Neural progenitor cell (in vitro differentiated cells): ENCODE measurements around the gene TLK2. TPM values are rescaled to one million over a fixed set of nuclear protein-coding genes. Genes with fewer than 3 reads are reported as not detected.
"Not testable (repeated sequence)": the region's sequence is repeated elsewhere in the genome, so short reads cannot be mapped to it uniquely, and the experiment has no call there.

Experiments
- DNase-seq: peaks from one replicate; pipeline ENCODE4 v3.0.0-alpha.2; 2016; ENCODE audit warnings: low spot score
- H2AFZ ChIP-seq: fragments of 200-600 bp; sonication (generic); replicated peaks from 2 replicates; pipeline ENCODE4 v1.6.1; 2016; ENCODE audit warnings: antibody characterized with exemption
- H3F3A ChIP-seq: fragments of 200-600 bp; sonication (generic); 2 replicates; pipeline ENCODE4 v1.6.1; 2016; ENCODE audit warnings: antibody characterized with exemption, low read depth
- H3K27ac ChIP-seq: fragments of 200-600 bp; sonication (generic); 2 replicates; pipeline ENCODE4 v1.5.1; 2016; ENCODE audit warnings: mild to moderate bottlenecking
- H3K27me3 ChIP-seq: fragments of 200-600 bp; sonication (generic); 2 replicates; pipeline ENCODE4 v1.6.1; 2016; ENCODE audit warnings: mild to moderate bottlenecking, moderate library complexity
- H3K36me3 ChIP-seq: fragments of 200-600 bp; sonication (generic); 2 replicates; pipeline ENCODE4 v1.5.1; 2016
- H3K4me1 ChIP-seq: fragments of 200-600 bp; sonication (generic); 2 replicates; pipeline ENCODE4 v1.6.1; 2016; ENCODE audit warnings: mixed run types
- H3K4me2 ChIP-seq: fragments of 200-600 bp; sonication (generic); 2 replicates; pipeline ENCODE4 v1.6.1; 2016
- H3K4me3 ChIP-seq: fragments of 200-600 bp; sonication (generic); 2 replicates; pipeline ENCODE4 v1.5.1; 2016
- H3K79me2 ChIP-seq: fragments of 200-600 bp; sonication (generic); 2 replicates; pipeline ENCODE4 v1.6.1; 2016; ENCODE audit warnings: low read depth
- H3K9ac ChIP-seq: fragments of 200-600 bp; sonication (generic); 2 replicates; pipeline ENCODE4 v1.6.1; 2016
- H3K9me3 ChIP-seq: fragments of 200-600 bp; sonication (generic); 2 replicates; pipeline ENCODE4 v1.5.1; 2016; ENCODE audit warnings: low read depth
- H4K20me1 ChIP-seq: fragments of 200-600 bp; sonication (generic); 2 replicates; pipeline ENCODE4 v1.6.1; 2016; ENCODE audit warnings: low read depth
- H3K27ac Mint-ChIP-seq: 3 replicates; pipeline ENCODE4 v1.8.0; 2021; ENCODE audit warnings: mixed read lengths
- H3K27me3 Mint-ChIP-seq: 2 replicates; pipeline ENCODE4 v1.8.0; 2022; ENCODE audit warnings: low read depth, mild to moderate bottlenecking, inconsistent platforms, moderate library complexity, mixed read lengths; ENCODE audit not compliant: insufficient read depth
- H3K36me3 Mint-ChIP-seq: 3 replicates; pipeline ENCODE4 v1.8.0; 2021; ENCODE audit warnings: mixed read lengths
- H3K4me1 Mint-ChIP-seq: 3 replicates; pipeline ENCODE4 v1.8.0; 2021; ENCODE audit warnings: mixed read lengths
- H3K4me3 Mint-ChIP-seq: 3 replicates; pipeline ENCODE4 v1.8.0; 2021; ENCODE audit warnings: mild to moderate bottlenecking, moderate library complexity, mixed read lengths
- H3K9me3 Mint-ChIP-seq: 3 replicates; pipeline ENCODE4 v1.8.0; 2020; ENCODE audit warnings: mixed read lengths
- total RNA-seq: library from RNA; depleted of rRNA; stranded (reverse); fragments of >200 nt; gene quantifications from 2 replicates; pipeline ENCODE4 v1.2.3, GENCODE V29; 2015; ENCODE audit warnings: low replicate concordance

TLK2 gene
- total RNA-seq, 1 donor from 2014 or later = 89.9 TPM

- H3K27ac Mint-ChIP-seq, H3K4me1 ChIP-seq, H3K27me3 Mint-ChIP-seq, H3K4me3 ChIP-seq, H3K36me3 ChIP-seq, H3K4me3 Mint-ChIP-seq, H2AFZ ChIP-seq, H3F3A ChIP-seq, H3K27ac ChIP-seq, DNase-seq, H3K9ac ChIP-seq, H3K9me3 ChIP-seq, H3K4me2 ChIP-seq, H3K4me1 Mint-ChIP-seq, H3K27me3 ChIP-seq, H3K9me3 Mint-ChIP-seq: not testable (repeated sequence)
- H4K20me1 ChIP-seq = peaks cover 55% of the 10 kb centered on the region
- H3K79me2 ChIP-seq = peaks cover 98% of the 10 kb centered on the region
- peaks cover 18% of the 10 kb centered on the region for H3K36me3 Mint-ChIP-seq
Measured at GRCh38 chr17:62490990-62491389, 12.4 kb downstream of the TLK2 start.

GRCh38 chr17:62493049-62493655 lies 14.5 kb downstream of the TLK2 start:
- H4K20me1 ChIP-seq = peaks cover 49% of the 10 kb centered on the region
- not testable (repeated sequence) for H3K9me3 Mint-ChIP-seq, H3K4me1 ChIP-seq, H3K27ac Mint-ChIP-seq, H3K36me3 ChIP-seq, H3K4me3 ChIP-seq, H3K27me3 Mint-ChIP-seq, H2AFZ ChIP-seq, H3K27me3 ChIP-seq, H3K9ac ChIP-seq, DNase-seq, H3F3A ChIP-seq, H3K4me3 Mint-ChIP-seq, H3K27ac ChIP-seq, H3K4me1 Mint-ChIP-seq, H3K9me3 ChIP-seq, H3K4me2 ChIP-seq
- H3K36me3 Mint-ChIP-seq = peaks cover 22% of the 10 kb centered on the region
- H3K79me2 ChIP-seq = peaks cover 100% of the 10 kb centered on the region

- H3K4me3 Mint-ChIP-seq, H3K9me3 ChIP-seq, H3K4me3 ChIP-seq, H3F3A ChIP-seq, H3K27me3 ChIP-seq, H3K9ac ChIP-seq, H3K36me3 ChIP-seq, H3K4me1 ChIP-seq, H2AFZ ChIP-seq, H3K27me3 Mint-ChIP-seq, H3K27ac ChIP-seq, H3K27ac Mint-ChIP-seq, H3K4me2 ChIP-seq, DNase-seq, H3K9me3 Mint-ChIP-seq, H3K4me1 Mint-ChIP-seq: not testable (repeated sequence)
- H4K20me1 ChIP-seq = peaks cover 46% of the 10 kb centered on the region
- peaks cover 22% of the 10 kb centered on the region for H3K36me3 Mint-ChIP-seq
- H3K79me2 ChIP-seq = peaks cover 99% of the 10 kb centered on the region
Measured at GRCh38 chr17:62494073-62494472, 15.4 kb downstream of the TLK2 start.

- not testable (repeated sequence) for H3K9me3 Mint-ChIP-seq, H3K4me1 Mint-ChIP-seq, H3K27ac Mint-ChIP-seq, H2AFZ ChIP-seq, H3K4me3 Mint-ChIP-seq, H3K9ac ChIP-seq, H3K4me1 ChIP-seq, H3K4me2 ChIP-seq, H3K9me3 ChIP-seq, H3K27me3 ChIP-seq, H3F3A ChIP-seq, H3K27me3 Mint-ChIP-seq, H3K36me3 ChIP-seq, H3K4me3 ChIP-seq, DNase-seq, H3K27ac ChIP-seq
- Histone ChIP-seq H3K79me2 (peaks cover 96% of the 10 kb centered on the region), H4K20me1 (peaks cover 39% of the 10 kb centered on the region)
- peaks cover 19% of the 10 kb centered on the region for H3K36me3 Mint-ChIP-seq
Measured at GRCh38 chr17:62496344-62496743, 17.7 kb downstream of the TLK2 start.

GRCh38 chr17:62498796-62499195 lies 20.2 kb downstream of the TLK2 start:
- not testable (repeated sequence) for H3F3A ChIP-seq, H3K4me1 ChIP-seq, H3K27me3 Mint-ChIP-seq, H3K9ac ChIP-seq, H3K27me3 ChIP-seq, H3K36me3 Mint-ChIP-seq, H3K9me3 ChIP-seq, DNase-seq, H3K9me3 Mint-ChIP-seq, H3K27ac ChIP-seq, H3K4me2 ChIP-seq, H3K27ac Mint-ChIP-seq, H3K4me3 Mint-ChIP-seq, H3K4me1 Mint-ChIP-seq, H2AFZ ChIP-seq, H3K36me3 ChIP-seq, H3K4me3 ChIP-seq
- Histone ChIP-seq H4K20me1 (peaks cover 18% of the 10 kb centered on the region), H3K79me2 (peaks cover 91% of the 10 kb centered on the region)

GRCh38 chr17:62500463-62500862 lies 21.8 kb downstream of the TLK2 start:
- H3K36me3 Mint-ChIP-seq = peaks cover 10% of the 10 kb centered on the region
- not testable (repeated sequence) for H3K4me1 ChIP-seq, H3K4me3 Mint-ChIP-seq, H3K36me3 ChIP-seq, H3K4me3 ChIP-seq, H3K27ac ChIP-seq, H3K4me2 ChIP-seq, DNase-seq, H3K9me3 ChIP-seq, H3K9me3 Mint-ChIP-seq, H3K27me3 ChIP-seq, H3F3A ChIP-seq, H2AFZ ChIP-seq, H3K4me1 Mint-ChIP-seq, H3K9ac ChIP-seq, H3K27ac Mint-ChIP-seq, H3K27me3 Mint-ChIP-seq
- Histone ChIP-seq H4K20me1 (peaks cover 11% of the 10 kb centered on the region), H3K79me2 (peaks cover 88% of the 10 kb centered on the region)

- not testable (repeated sequence) for H3K9me3 ChIP-seq, DNase-seq, H3K27me3 Mint-ChIP-seq, H3K4me3 ChIP-seq, H3K36me3 Mint-ChIP-seq, H2AFZ ChIP-seq, H3K27ac ChIP-seq, H3K9ac ChIP-seq, H3K4me3 Mint-ChIP-seq, H3K4me2 ChIP-seq, H3K36me3 ChIP-seq, H3K27me3 ChIP-seq, H3K4me1 Mint-ChIP-seq, H3K4me1 ChIP-seq, H3K9me3 Mint-ChIP-seq, H3K27ac Mint-ChIP-seq, H3F3A ChIP-seq
- Histone ChIP-seq H3K79me2 (peaks cover 89% of the 10 kb centered on the region), H4K20me1 (peaks cover 27% of the 10 kb centered on the region)
Measured at GRCh38 chr17:62504857-62505256, 26.2 kb downstream of the TLK2 start.

GRCh38 chr17:62507191-62507836 lies 28.7 kb downstream of the TLK2 start:
- H3K36me3 Mint-ChIP-seq, H3K4me1 Mint-ChIP-seq, H3K4me2 ChIP-seq, H3K9me3 ChIP-seq, H3K9me3 Mint-ChIP-seq, H3K27ac ChIP-seq, H3K4me3 Mint-ChIP-seq, H3K4me1 ChIP-seq, H3K27me3 Mint-ChIP-seq, H3K9ac ChIP-seq, H3K27ac Mint-ChIP-seq, H3F3A ChIP-seq, H3K27me3 ChIP-seq, H3K36me3 ChIP-seq, H3K4me3 ChIP-seq, H2AFZ ChIP-seq, DNase-seq: not testable (repeated sequence)
- Histone ChIP-seq H3K79me2 (peaks cover 93% of the 10 kb centered on the region), H4K20me1 (peaks cover 39% of the 10 kb centered on the region)
